ENCODE measurements around the gene SERPINA6. TPM values are rescaled to one million over a fixed set of nuclear protein-coding genes. Genes with fewer than 3 reads are reported as not detected.

The SERPINA6 gene
- total RNA-seq, 1 experiment from 2014 or later = not detected

GRCh38 chr14:94365624-94366023 is 42.5 kb upstream of the SERPINA6 start:
- Mint-ChIP-seq H3K9me3 (ENCODE audit: unreplicated experiment) (no peaks in the 10 kb centered on the region), H3K27me3 (ENCODE audit: insufficient read depth, unreplicated experiment) (no peaks in the 10 kb centered on the region), H3K27ac (ENCODE audit: low read depth, unreplicated experiment) (no peak overlapping the region), H3K4me1 (ENCODE audit: insufficient read depth, unreplicated experiment) (peaks cover 3% of the 10 kb centered on the region), H3K4me3 (ENCODE audit: unreplicated experiment) (no peak overlapping the region), H3K36me3 (ENCODE audit: insufficient read depth, unreplicated experiment) (no peaks in the 10 kb centered on the region)
- intact Hi-C loops (cut with micrococcal nuclease) = no loop called here
- ChIA-PET CTCF (interaction anchor here (0.7 kb wide), 1 partner anchor 330 kb away, joined by 3 read pairs; no protein-coding TSS in a partner anchor), POLR2A (no interaction called here)
- TF ChIP-seq CTCF (IDR thresholded peaks at IDR 0.05; ENCODE audit: unreplicated experiment) = no peak
- no peak for DNase-seq (ENCODE audit: unreplicated experiment)
- BruUV-seq (replicated peaks) = no TSS peak

GRCh38 chr14:94364964-94365363 is 41.8 kb upstream of the SERPINA6 start:
- ChIA-PET CTCF (interaction anchor here (0.7 kb wide), 1 partner anchor 330 kb away, joined by 3 read pairs; no protein-coding TSS in a partner anchor), POLR2A (no interaction called here)
- TF ChIP-seq CTCF (IDR thresholded peaks at IDR 0.05; ENCODE audit: unreplicated experiment) = no peak
- no peaks in the 10 kb centered on the region for H3K27me3 Mint-ChIP-seq (ENCODE audit: insufficient read depth, unreplicated experiment)
- H3K27ac Mint-ChIP-seq (ENCODE audit: low read depth, unreplicated experiment) = no peak overlapping the region
- intact Hi-C loops (cut with micrococcal nuclease) = no loop called here
- no peak overlapping the region for H3K4me3 Mint-ChIP-seq (ENCODE audit: unreplicated experiment)
- no TSS peak for BruUV-seq (replicated peaks)
- DNase-seq (ENCODE audit: unreplicated experiment) = no peak
- no peaks in the 10 kb centered on the region for H3K36me3 Mint-ChIP-seq (ENCODE audit: insufficient read depth, unreplicated experiment)
- H3K4me1 Mint-ChIP-seq (ENCODE audit: insufficient read depth, unreplicated experiment) = peaks cover 10% of the 10 kb centered on the region
- H3K9me3 Mint-ChIP-seq (ENCODE audit: unreplicated experiment) = no peaks in the 10 kb centered on the region

GRCh38 chr14:94364037-94364436 is 40.9 kb upstream of the SERPINA6 start:
- no peak for DNase-seq (ENCODE audit: unreplicated experiment)

GRCh38 chr14:94363151-94363624 is 40.1 kb upstream of the SERPINA6 start:
- H3K27ac Mint-ChIP-seq (ENCODE audit: low read depth, unreplicated experiment) = no peak overlapping the region
- H3K36me3 Mint-ChIP-seq (ENCODE audit: insufficient read depth, unreplicated experiment) = no peaks in the 10 kb centered on the region
- H3K4me1 Mint-ChIP-seq (ENCODE audit: insufficient read depth, unreplicated experiment) = peaks cover 11% of the 10 kb centered on the region
- no TSS peak for BruUV-seq (replicated peaks)
- no peaks in the 10 kb centered on the region for H3K27me3 Mint-ChIP-seq (ENCODE audit: insufficient read depth, unreplicated experiment)
- ChIA-PET CTCF (no interaction called here), POLR2A (no interaction called here)
- H3K4me3 Mint-ChIP-seq (ENCODE audit: unreplicated experiment) = no peak overlapping the region
- no peaks in the 10 kb centered on the region for H3K9me3 Mint-ChIP-seq (ENCODE audit: unreplicated experiment)
- TF ChIP-seq CTCF (IDR thresholded peaks at IDR 0.05; ENCODE audit: unreplicated experiment) = no peak
- intact Hi-C loops (cut with micrococcal nuclease) = no loop called here
- no peak for DNase-seq (ENCODE audit: unreplicated experiment)

More at GRCh38 chr14:94364037-94364436, 40.9 kb upstream of the SERPINA6 start:
- no TSS peak for BruUV-seq (replicated peaks)
- no peak overlapping the region for H3K4me3 Mint-ChIP-seq (ENCODE audit: unreplicated experiment)
- ChIA-PET CTCF (interaction anchor here (0.5 to 0.6 kb wide), 2 partner anchors 33 to 296 kb away, joined by 3 to 4 read pairs; no protein-coding TSS in a partner anchor), POLR2A (no interaction called here)
- H3K4me1 Mint-ChIP-seq (ENCODE audit: insufficient read depth, unreplicated experiment) = peaks cover 11% of the 10 kb centered on the region
- intact Hi-C loops (cut with micrococcal nuclease) = no loop called here
- TF ChIP-seq CTCF (IDR thresholded peaks at IDR 0.05; ENCODE audit: unreplicated experiment) = no peak
- H3K36me3 Mint-ChIP-seq (ENCODE audit: insufficient read depth, unreplicated experiment) = no peaks in the 10 kb centered on the region
- no peak overlapping the region for H3K27ac Mint-ChIP-seq (ENCODE audit: low read depth, unreplicated experiment)
- H3K27me3 Mint-ChIP-seq (ENCODE audit: insufficient read depth, unreplicated experiment) = no peaks in the 10 kb centered on the region
- H3K9me3 Mint-ChIP-seq (ENCODE audit: unreplicated experiment) = no peaks in the 10 kb centered on the region

All from MCF 10A (cell line).